ENCODE data around the gene ZNF699.
"Not testable (repeated sequence)": the region's sequence is repeated elsewhere in the genome, so short reads cannot be mapped to it uniquely, and the experiment has no call there.

The ZNF699 gene

DNA sequence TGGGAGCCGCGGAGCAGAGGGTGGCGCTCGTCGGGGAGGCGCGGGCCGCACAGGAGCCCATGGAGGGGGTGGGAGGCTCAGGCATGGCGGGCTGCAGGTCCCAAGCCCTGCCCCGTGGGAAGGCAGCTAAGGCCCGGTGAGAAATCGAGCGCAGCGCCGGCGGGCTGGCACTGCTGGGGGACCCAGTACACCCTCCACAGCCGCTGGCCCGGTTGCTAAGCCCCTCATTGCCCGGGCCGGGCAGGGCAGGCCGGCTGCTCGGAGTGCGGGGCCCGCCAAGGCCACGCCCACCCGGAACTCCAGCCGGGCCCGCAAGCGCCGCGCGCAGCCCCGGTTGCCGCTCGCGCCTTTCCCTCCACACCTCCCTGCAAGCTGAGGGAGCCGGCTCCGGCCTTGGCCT, 26.2 kb downstream of the ZNF699 start:
- DNase-seq = not testable (repeated sequence)

DNA sequence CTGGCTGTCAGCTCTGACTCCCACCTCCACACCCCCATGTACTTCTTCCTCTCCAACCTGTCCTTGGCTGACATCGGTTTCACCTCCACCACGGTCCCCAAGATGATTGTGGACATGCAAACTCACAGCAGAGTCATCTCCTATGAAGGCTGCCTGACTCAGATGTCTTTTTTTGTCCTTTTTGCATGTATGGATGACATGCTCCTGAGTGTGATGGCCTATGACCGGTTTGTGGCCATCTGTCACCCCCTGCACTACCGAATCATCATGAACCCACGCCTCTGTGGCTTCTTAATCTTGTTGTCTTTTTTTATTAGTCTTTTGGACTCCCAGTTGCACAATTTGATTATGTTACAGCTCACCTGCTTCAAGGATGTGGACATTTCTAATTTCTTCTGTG, 58.4 kb downstream of the ZNF699 start:
- DNase-seq = no peak

DNA sequence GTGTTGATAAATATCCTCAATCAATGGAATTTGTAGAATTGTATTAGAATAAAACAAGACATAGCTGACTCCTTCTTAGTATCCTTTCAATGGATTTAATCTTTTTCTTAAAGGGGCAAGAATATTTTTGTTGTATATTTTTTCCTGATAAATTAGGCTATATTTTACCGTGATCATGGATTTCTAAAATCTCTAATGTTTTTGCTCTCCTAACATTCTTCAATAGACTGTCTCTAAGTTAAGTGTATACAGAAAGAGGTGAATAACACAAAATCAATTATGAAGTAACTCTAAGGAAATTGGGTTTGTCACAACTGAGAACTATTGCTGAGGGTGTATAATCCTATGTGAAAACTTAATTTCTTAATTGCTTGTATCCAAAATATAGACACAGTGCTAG, 59.0 kb downstream of the ZNF699 start, which contains the start of gene OR7E24:
OR7E24 (plus strand) TSS at position 301 of the 400 bp plus-strand sequence. CDS start 114 bp downstream, outside the sequence.
- DNase-seq = no peak

All from suppressor macrophage (primary cell).